Suprapubic skin (tissue), 4 donors: Measurements from ENCODE around the gene SYT12. TPM values are rescaled to one million over a fixed set of nuclear protein-coding genes. Genes with fewer than 3 reads are reported as not detected.
A peak's percentile ranks its signal among the peaks of the same experiment; 100 is the strongest.

Source experiments
- DNase-seq, 2 donors: peaks; one replicate each; pipeline ENCODE4 v3.0.0-alpha.2; 2019; ENCODE audit warnings: low spot score in 2 of 2
- H3K27ac ChIP-seq: fragments of 200-600 bp; sonication (generic); one replicate; pipeline ENCODE4 v1.5.1; 2019
- H3K27me3 ChIP-seq: fragments of 200-600 bp; sonication (generic); one replicate; pipeline ENCODE4 v1.5.1; 2019
- H3K36me3 ChIP-seq: fragments of 200-600 bp; sonication (generic); one replicate; pipeline ENCODE4 v1.5.1; 2019
- H3K4me1 ChIP-seq: fragments of 200-600 bp; sonication (generic); one replicate; pipeline ENCODE4 v1.5.1; 2019
- H3K4me3 ChIP-seq: fragments of 200-600 bp; sonication (generic); one replicate; pipeline ENCODE4 v1.5.1; 2019; ENCODE audit warnings: mild to moderate bottlenecking
- H3K9me3 ChIP-seq: fragments of 200-600 bp; sonication (generic); one replicate; pipeline ENCODE4 v1.5.1; 2019
- CTCF ChIP-seq, 2 donors: fragments of 200-600 bp in 1 of 2; fragments of 450-650 bp in 1 of 2; sonication (generic) in 1 of 2; IDR thresholded peaks; one replicate each; pipeline ENCODE4 v1.5.1; 2016 to 2019; ENCODE audit warnings: antibody characterized with exemption in 2 of 2, mild to moderate bottlenecking in 1 of 2, moderate library complexity in 1 of 2
- EP300 ChIP-seq: sonication (generic); formaldehyde crosslinking; IDR thresholded peaks from one replicate; pipeline ENCODE4 v1.6.1; 2017; ENCODE audit warnings: antibody characterized with exemption
- POLR2A ChIP-seq, 2 donors: fragments of 450-650 bp; IDR thresholded peaks; one replicate each; pipeline ENCODE4 v1.6.1; 2017; ENCODE audit warnings: antibody characterized with exemption in 2 of 2, mild to moderate bottlenecking in 2 of 2, moderate library complexity in 2 of 2
- POLR2AphosphoS5 ChIP-seq, 3 donors: sonication (generic); formaldehyde crosslinking; IDR thresholded peaks; one replicate each; pipeline ENCODE4 v1.6.1; 2017; ENCODE audit warnings: antibody characterized with exemption in 3 of 3
- WGBS: methylation state at CpG from one replicate; pipeline ENCODE4 v1.1.5; 2018; 5-methylcytosine and 5-hydroxymethylcytosine counted together
- total RNA-seq, 4 donors: library from RNA; depleted of rRNA; stranded (reverse); fragments of >200 nt; gene quantifications; one replicate each; pipeline ENCODE4 v1.1.0, GENCODE V29; 2016

SYT12 gene
- total RNA-seq, 4 donors from 2014 or later: 0.38 to 1.1 (median 0.53) TPM

GRCh38 chr11:67025750-67026149 is 2.8 kb downstream of the SYT12 start:
- H3K4me3 ChIP-seq: no peak overlapping the region
- 87% methylated on average over 8 of the region's 8 CpGs for WGBS
- H3K27me3 ChIP-seq: peaks cover 6% of the 10 kb centered on the region
- H3K27ac ChIP-seq: no peak overlapping the region
- H3K4me1 ChIP-seq: peaks cover 38% of the 10 kb centered on the region
- TF ChIP-seq POLR2A (IDR thresholded peaks at IDR 0.05): no peak
- TF ChIP-seq EP300: no peak
- TF ChIP-seq CTCF (IDR thresholded peaks at IDR 0.05): no peak
- no peak for TF ChIP-seq POLR2AphosphoS5 (IDR thresholded peaks at IDR 0.05)
- DNase-seq: no peak
- H3K9me3 ChIP-seq: no peaks in the 10 kb centered on the region
- H3K36me3 ChIP-seq: no peaks in the 10 kb centered on the region

- Histone ChIP-seq H3K9me3 (no peaks in the 10 kb centered on the region), H3K4me3 (no peak overlapping the region), H3K36me3 (no peaks in the 10 kb centered on the region), H3K27me3 (peaks cover 6% of the 10 kb centered on the region), H3K4me1 (peaks cover 47% of the 10 kb centered on the region), H3K27ac (no peak overlapping the region)
- TF ChIP-seq EP300 (no peak), POLR2AphosphoS5 (IDR thresholded peaks at IDR 0.05) (no peak), CTCF (IDR thresholded peaks at IDR 0.05) (no peak), POLR2A (IDR thresholded peaks at IDR 0.05) (no peak)
- no peak for DNase-seq
- 75% methylated on average over 5 of the region's 5 CpGs for WGBS
Measured at GRCh38 chr11:67026941-67027340, 4.0 kb downstream of the SYT12 start.

GRCh38 chr11:67027483-67027930 is 4.6 kb downstream of the SYT12 start:
- TF ChIP-seq POLR2AphosphoS5 (IDR thresholded peaks at IDR 0.05) (no peak), EP300 (no peak), CTCF (IDR thresholded peaks at IDR 0.05) (no peak), POLR2A (IDR thresholded peaks at IDR 0.05) (no peak)
- DNase-seq: no peak
- Histone ChIP-seq H3K4me1 (peaks cover 47% of the 10 kb centered on the region), H3K36me3 (no peaks in the 10 kb centered on the region), H3K4me3 (no peak overlapping the region), H3K27me3 (peaks cover 6% of the 10 kb centered on the region), H3K27ac (peak overlapping the region; percentile 3), H3K9me3 (no peaks in the 10 kb centered on the region)
- WGBS: 77% methylated on average over 12 of the region's 12 CpGs

GRCh38 chr11:67027943-67028542 is 5.1 kb downstream of the SYT12 start:
- DNase-seq: no peak
- Histone ChIP-seq H3K4me3 (no peak overlapping the region), H3K27me3 (peaks cover 6% of the 10 kb centered on the region), H3K36me3 (no peaks in the 10 kb centered on the region), H3K9me3 (no peaks in the 10 kb centered on the region), H3K27ac (peak overlapping the region; percentile 3), H3K4me1 (peaks cover 47% of the 10 kb centered on the region)
- 50% methylated on average over 6 of the region's 6 CpGs for WGBS
- TF ChIP-seq POLR2A (IDR thresholded peaks at IDR 0.05) (no peak), CTCF (IDR thresholded peaks at IDR 0.05) (no peak), EP300 (no peak), POLR2AphosphoS5 (IDR thresholded peaks at IDR 0.05) (no peak)

- Histone ChIP-seq H3K4me1 (peaks cover 48% of the 10 kb centered on the region), H3K4me3 (no peak overlapping the region), H3K27me3 (no peaks in the 10 kb centered on the region), H3K9me3 (no peaks in the 10 kb centered on the region), H3K36me3 (no peaks in the 10 kb centered on the region), H3K27ac (no peak overlapping the region)
- WGBS: 77% methylated on average over 6 of the region's 6 CpGs
- no peak for DNase-seq
- TF ChIP-seq POLR2AphosphoS5 (IDR thresholded peaks at IDR 0.05) (no peak), POLR2A (IDR thresholded peaks at IDR 0.05) (no peak), CTCF (IDR thresholded peaks at IDR 0.05) (no peak), EP300 (no peak)
Measured at GRCh38 chr11:67029146-67029545, 6.2 kb downstream of the SYT12 start.
